HFFc6 (cell line): ENCODE data around the gene ATP1B1. TPM values are rescaled to one million over a fixed set of nuclear protein-coding genes. Genes with fewer than 3 reads are reported as not detected.
"Not testable (repeated sequence)": the region's sequence is repeated elsewhere in the genome, so short reads cannot be mapped to it uniquely, and the experiment has no call there.

Source experiments
- DNase-seq: peaks from one replicate; pipeline ENCODE4 v3.0.0-alpha.2; 2018
- H3K27ac Mint-ChIP-seq: 2 replicates; pipeline ENCODE4 v1.8.0; 2020; ENCODE audit warnings: mild to moderate bottlenecking, mixed read lengths
- H3K27me3 Mint-ChIP-seq: 2 replicates; pipeline ENCODE4 v1.8.0; 2021; ENCODE audit warnings: mild to moderate bottlenecking, moderate library complexity, mixed read lengths; ENCODE audit not compliant: insufficient read depth
- H3K36me3 Mint-ChIP-seq: 2 replicates; pipeline ENCODE4 v1.8.0; 2021; ENCODE audit warnings: low read depth, mixed read lengths
- H3K4me1 Mint-ChIP-seq: 2 replicates; pipeline ENCODE4 v1.8.0; 2020; ENCODE audit warnings: low read depth, mixed read lengths
- H3K4me3 Mint-ChIP-seq: 2 replicates; pipeline ENCODE4 v1.8.0; 2020; ENCODE audit warnings: mild to moderate bottlenecking, moderate library complexity, mixed read lengths
- H3K9me3 Mint-ChIP-seq: 2 replicates; pipeline ENCODE4 v1.8.0; 2020; ENCODE audit warnings: mild to moderate bottlenecking, mixed read lengths
- total RNA-seq, 6 experiments: library from RNA; stranded (reverse); fragmentation: NEBNext Ultra II Directional; extraction: Animal tissue kit (Norgen Biotek cat#: 25700); gene quantifications; 2 replicates in 1 of 6; 3 replicates in 5 of 6; pipeline ENCODE4 v1.2.3, GENCODE V29; 2021
- TF ChIP-seq, protein P1 (sequence below): fragments of 200-600 bp; sonication (generic); IDR thresholded peaks from 2 replicates; pipeline ENCODE4 v1.5.0; 2021; ENCODE audit warnings: antibody characterized with exemption, mild to moderate bottlenecking

ATP1B1 gene
- total RNA-seq, 6 experiments from 2014 or later: 30.6 to 48.5 (median 42.9) TPM

DNA sequence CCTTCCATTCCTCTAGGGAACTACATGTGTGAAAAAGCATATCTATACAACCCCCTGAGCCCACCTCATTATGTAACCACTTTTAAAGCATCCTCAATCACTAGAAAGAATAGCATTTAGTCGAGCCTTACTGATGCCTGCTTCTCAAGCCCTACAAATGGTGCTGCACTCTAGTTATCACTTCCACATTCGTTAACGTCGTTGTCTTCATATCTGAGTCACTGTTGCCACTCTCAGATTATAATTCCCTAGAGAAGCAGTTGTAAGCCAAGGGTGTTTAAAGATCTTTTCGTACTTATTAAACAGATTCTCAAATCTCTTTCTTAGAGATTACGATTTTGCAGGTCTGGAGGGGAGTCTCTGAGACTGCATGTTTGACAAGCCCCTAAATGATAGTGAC lies 16.5 kb downstream of the ATP1B1 start:
- Mint-ChIP-seq H3K27ac (no peak overlapping the region), H3K27me3 (no peaks in the 10 kb centered on the region; the same call in 1 of the 2 replicates), H3K4me1 (peaks cover 51% of the 10 kb centered on the region), H3K4me3 (no peak overlapping the region), H3K36me3 (peaks cover 22% of the 10 kb centered on the region), H3K9me3 (no peaks in the 10 kb centered on the region)
- no peak for DNase-seq
- TF ChIP-seq, protein P1, sequence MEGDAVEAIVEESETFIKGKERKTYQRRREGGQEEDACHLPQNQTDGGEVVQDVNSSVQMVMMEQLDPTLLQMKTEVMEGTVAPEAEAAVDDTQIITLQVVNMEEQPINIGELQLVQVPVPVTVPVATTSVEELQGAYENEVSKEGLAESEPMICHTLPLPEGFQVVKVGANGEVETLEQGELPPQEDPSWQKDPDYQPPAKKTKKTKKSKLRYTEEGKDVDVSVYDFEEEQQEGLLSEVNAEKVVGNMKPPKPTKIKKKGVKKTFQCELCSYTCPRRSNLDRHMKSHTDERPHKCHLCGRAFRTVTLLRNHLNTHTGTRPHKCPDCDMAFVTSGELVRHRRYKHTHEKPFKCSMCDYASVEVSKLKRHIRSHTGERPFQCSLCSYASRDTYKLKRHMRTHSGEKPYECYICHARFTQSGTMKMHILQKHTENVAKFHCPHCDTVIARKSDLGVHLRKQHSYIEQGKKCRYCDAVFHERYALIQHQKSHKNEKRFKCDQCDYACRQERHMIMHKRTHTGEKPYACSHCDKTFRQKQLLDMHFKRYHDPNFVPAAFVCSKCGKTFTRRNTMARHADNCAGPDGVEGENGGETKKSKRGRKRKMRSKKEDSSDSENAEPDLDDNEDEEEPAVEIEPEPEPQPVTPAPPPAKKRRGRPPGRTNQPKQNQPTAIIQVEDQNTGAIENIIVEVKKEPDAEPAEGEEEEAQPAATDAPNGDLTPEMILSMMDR: no peak

GRCh38 chr1:169124459-169124858 lies 18.0 kb downstream of the ATP1B1 start:
- no peak for DNase-seq
- Mint-ChIP-seq H3K4me1 (peaks cover 51% of the 10 kb centered on the region), H3K9me3 (no peaks in the 10 kb centered on the region), H3K36me3 (peaks cover 37% of the 10 kb centered on the region), H3K4me3 (no peak overlapping the region), H3K27me3 (no peaks in the 10 kb centered on the region; the same call in 1 of the 2 replicates), H3K27ac (no peak overlapping the region)
- TF ChIP-seq, protein P1: no peak

DNA sequence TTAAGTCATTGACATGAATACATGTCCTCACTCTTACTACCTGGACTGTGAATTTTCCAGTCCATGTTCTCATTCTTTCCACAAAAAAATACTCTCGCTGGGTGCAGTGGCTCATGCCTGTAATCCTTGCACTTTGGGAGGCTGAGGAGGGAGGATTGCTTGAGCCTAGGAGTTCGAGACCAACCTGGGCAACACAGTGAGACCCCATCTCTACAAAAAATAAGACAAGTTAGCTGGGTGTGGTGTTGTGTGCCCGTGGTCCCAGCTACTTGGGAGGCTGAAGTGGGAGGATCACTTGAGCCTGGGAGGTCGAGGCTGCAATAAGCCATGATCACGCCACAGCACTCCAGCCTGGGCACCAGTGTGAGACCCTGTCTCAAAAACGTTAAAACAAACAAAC lies 19.1 kb downstream of the ATP1B1 start:
- not testable (repeated sequence) for DNase-seq, H3K4me3 Mint-ChIP-seq, H3K9me3 Mint-ChIP-seq, H3K27me3 Mint-ChIP-seq, H3K27ac Mint-ChIP-seq
- H3K36me3 Mint-ChIP-seq: peaks cover 46% of the 10 kb centered on the region
- peaks cover 46% of the 10 kb centered on the region for H3K4me1 Mint-ChIP-seq

DNA sequence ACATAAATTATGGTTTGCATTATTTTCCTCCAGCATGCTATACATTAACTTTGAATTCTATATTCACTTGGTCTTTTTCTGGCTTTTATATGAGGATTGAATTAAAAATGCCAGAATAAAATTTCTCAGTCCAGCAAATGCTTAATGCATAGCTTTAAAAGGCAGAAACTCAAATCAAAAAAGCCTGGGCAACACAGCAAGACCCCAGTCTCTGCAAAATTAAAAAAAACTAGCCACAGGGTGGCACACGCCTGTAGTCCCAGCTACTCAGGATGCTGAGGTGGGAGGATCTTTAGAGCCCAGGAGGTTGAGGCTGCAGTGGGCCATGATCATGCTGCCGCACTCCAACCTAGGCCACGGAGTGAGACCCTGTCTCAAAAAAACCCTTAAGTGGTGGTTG lies 19.8 kb downstream of the ATP1B1 start:
- Mint-ChIP-seq H3K9me3 (no peaks in the 10 kb centered on the region), H3K27me3 (no peaks in the 10 kb centered on the region; the same call in 1 of the 2 replicates), H3K36me3 (peaks cover 53% of the 10 kb centered on the region), H3K27ac (no peak overlapping the region), H3K4me3 (no peak overlapping the region), H3K4me1 (peaks cover 39% of the 10 kb centered on the region)
- DNase-seq: no peak
- TF ChIP-seq, protein P1: no peak

DNA sequence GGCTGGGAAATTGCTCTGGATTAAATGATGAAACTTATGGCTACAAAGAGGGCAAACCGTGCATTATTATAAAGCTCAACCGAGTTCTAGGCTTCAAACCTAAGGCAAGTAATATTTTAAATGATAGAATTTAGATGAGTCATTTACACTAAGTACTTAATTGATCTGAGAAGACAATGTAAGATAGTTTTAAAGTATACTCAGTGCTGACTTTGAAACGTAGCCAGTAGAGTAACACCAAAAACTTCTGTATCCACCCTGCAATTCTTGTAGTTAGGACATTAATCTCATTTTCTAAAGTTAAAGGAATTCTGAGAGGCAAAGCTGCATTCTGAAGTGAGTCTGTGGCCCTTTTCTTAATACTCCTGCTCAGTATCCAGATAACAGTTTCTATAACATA lies 20.8 kb downstream of the ATP1B1 start:
- no peak overlapping the region for H3K27ac Mint-ChIP-seq
- H3K36me3 Mint-ChIP-seq: peaks cover 53% of the 10 kb centered on the region
- no peaks in the 10 kb centered on the region for H3K9me3 Mint-ChIP-seq
- DNase-seq: no peak
- peaks cover 33% of the 10 kb centered on the region for H3K4me1 Mint-ChIP-seq
- H3K4me3 Mint-ChIP-seq: no peak overlapping the region
- H3K27me3 Mint-ChIP-seq: no peaks in the 10 kb centered on the region; the same call in 1 of the 2 replicates
- TF ChIP-seq, protein P1: no peak

DNA sequence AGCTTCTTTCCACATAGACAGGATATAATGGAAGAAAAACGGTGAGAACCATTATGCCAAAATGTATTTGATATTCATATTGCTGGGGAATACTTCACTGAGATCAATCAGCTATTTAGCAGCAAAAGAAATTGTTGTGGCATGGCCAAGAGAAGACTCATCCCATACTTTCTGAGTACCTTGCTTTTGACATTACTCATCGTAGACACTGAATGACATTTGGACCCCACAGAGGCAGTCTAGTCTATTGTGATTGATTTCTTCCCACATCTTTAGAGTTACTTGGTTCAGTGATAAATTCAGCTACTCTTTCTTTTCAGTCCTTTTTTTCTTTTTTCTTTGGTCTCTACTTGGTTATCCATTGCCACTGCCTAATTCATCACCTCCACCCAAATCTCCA lies 22.1 kb downstream of the ATP1B1 start:
- H3K4me3 Mint-ChIP-seq: no peak overlapping the region
- peaks cover 38% of the 10 kb centered on the region for H3K4me1 Mint-ChIP-seq
- no peaks in the 10 kb centered on the region for H3K9me3 Mint-ChIP-seq
- no peak overlapping the region for H3K27ac Mint-ChIP-seq
- H3K27me3 Mint-ChIP-seq: no peaks in the 10 kb centered on the region; the same call in 1 of the 2 replicates
- TF ChIP-seq, protein P1: no peak
- no peak for DNase-seq
- H3K36me3 Mint-ChIP-seq: peaks cover 57% of the 10 kb centered on the region
